A673 (cell line): ENCODE data around the gene HBQ1.

Experiments used
- EZH2 ChIP-seq: fragments of 200-600 bp; sonication (generic); IDR thresholded peaks from 2 replicates; pipeline ENCODE4 v1.6.1; 2017; ENCODE audit warnings: borderline replicate concordance, low read depth, mild to moderate bottlenecking, mixed read lengths, antibody characterized with exemption, low read length; ENCODE audit not compliant: poor library complexity, severe bottlenecking
- TF ChIP-seq, protein P1 (sequence below): fragments of 300-800, 200-600 bp; sonication (generic); conservative IDR thresholded peaks from 2 replicates; pipeline ENCODE4 v1.5.1; 2017; ENCODE audit warnings: low read depth, mild to moderate bottlenecking, antibody characterized with exemption, low read length, moderate library complexity, mixed read lengths

DNA sequence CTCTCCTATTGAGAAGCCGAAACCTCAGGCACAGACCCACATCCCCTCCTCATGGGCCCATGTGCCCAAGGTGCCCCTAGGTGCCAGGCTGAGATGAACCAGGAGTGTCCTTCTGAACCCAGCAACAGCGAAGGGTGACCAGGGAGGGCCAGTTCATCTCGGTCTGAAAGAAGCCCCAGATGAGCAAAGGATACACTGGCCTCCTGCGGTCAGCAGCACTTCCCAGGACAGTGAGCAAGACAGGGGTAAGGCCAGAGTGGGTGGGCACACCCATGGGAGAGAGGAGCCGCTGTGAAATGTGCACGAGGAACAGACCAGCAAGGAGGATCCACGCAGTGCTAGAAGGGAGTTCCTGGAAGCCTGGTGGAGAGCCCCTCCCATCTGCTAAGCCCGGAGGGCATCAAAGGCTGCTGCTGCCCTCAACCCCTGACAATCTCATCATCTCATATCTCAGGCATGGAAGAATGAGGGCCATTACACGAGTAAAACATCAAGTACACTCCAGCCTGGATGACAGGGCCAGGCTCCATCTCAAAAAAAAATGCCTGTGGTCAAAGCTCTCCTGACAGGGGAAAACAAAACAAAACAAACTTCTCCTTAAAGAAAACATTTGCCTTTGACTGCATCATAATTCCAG lies 31.1 kb upstream of the HBQ1 start:
- TF ChIP-seq, protein P1, sequence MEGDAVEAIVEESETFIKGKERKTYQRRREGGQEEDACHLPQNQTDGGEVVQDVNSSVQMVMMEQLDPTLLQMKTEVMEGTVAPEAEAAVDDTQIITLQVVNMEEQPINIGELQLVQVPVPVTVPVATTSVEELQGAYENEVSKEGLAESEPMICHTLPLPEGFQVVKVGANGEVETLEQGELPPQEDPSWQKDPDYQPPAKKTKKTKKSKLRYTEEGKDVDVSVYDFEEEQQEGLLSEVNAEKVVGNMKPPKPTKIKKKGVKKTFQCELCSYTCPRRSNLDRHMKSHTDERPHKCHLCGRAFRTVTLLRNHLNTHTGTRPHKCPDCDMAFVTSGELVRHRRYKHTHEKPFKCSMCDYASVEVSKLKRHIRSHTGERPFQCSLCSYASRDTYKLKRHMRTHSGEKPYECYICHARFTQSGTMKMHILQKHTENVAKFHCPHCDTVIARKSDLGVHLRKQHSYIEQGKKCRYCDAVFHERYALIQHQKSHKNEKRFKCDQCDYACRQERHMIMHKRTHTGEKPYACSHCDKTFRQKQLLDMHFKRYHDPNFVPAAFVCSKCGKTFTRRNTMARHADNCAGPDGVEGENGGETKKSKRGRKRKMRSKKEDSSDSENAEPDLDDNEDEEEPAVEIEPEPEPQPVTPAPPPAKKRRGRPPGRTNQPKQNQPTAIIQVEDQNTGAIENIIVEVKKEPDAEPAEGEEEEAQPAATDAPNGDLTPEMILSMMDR: no peak
- TF ChIP-seq EZH2: no peak
